Measurements from ENCODE around the gene PAPSS1.

DNA sequence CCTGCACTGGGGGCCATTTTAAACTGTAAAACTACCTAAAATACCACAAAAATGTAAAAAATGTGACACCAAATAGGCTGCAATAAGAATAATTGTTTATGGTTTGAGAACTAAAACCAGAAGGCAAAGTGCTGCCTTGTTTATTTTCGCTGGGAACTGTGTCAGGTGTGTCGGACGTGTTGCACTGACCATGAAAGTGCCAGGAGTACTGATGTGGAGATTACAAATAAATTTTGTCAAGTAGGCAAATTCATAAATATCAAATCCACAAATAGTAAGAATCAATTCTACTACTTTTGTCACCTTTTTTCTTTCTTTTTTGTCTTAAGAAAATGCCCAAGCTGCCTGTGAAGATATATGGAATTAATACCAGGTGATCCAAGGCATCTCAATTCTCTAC is 37.7 kb downstream of the PAPSS1 start:
- no peak for TF ChIP-seq CTCF (IDR thresholded peaks at IDR 0.05; ENCODE audit: control extremely low read depth in 1 of 3, insufficient read depth in 1 of 3, low read depth in 1 of 3, low read length in 3 of 3)
- no peak for TF ChIP-seq KDM1A (IDR thresholded peaks at IDR 0.05; ENCODE audit: borderline replicate concordance, low read length)

All from H1 (cell line).